H9 (cell line): Measurements from ENCODE around the gene OR2A2. TPM values are rescaled to one million over a fixed set of nuclear protein-coding genes. Genes with fewer than 3 reads are reported as not detected.

Experiments used
- DNase-seq: peaks from one replicate; pipeline ENCODE4 v3.0.0-alpha.2; 2017
- H2AFZ ChIP-seq: one replicate; pipeline ENCODE4 v1.6.1; 2013; ENCODE audit warnings: mild to moderate bottlenecking, low read length, control low read depth, moderate library complexity
- H2AK5ac ChIP-seq: 2 replicates; pipeline ENCODE4 v1.6.1; 2013; ENCODE audit warnings: low read length, control low read depth, mixed read lengths; ENCODE audit not compliant: insufficient read length
- H2BK120ac ChIP-seq: one replicate; pipeline ENCODE4 v1.6.1; 2013; ENCODE audit warnings: low read depth, mild to moderate bottlenecking, low read length, control low read depth, inconsistent platforms; ENCODE audit not compliant: poor library complexity, severe bottlenecking
- H2BK12ac ChIP-seq: 2 replicates; pipeline ENCODE4 v1.6.1; 2013; ENCODE audit warnings: low read length, control low read depth, mixed read lengths, low read depth; ENCODE audit not compliant: insufficient read length
- H2BK15ac ChIP-seq: 2 replicates; pipeline ENCODE4 v1.6.1; 2013; ENCODE audit warnings: low read depth, low read length, control low read depth
- H2BK20ac ChIP-seq: one replicate; pipeline ENCODE4 v1.6.1; 2013; ENCODE audit warnings: low read depth, mild to moderate bottlenecking, low read length, control low read depth, inconsistent platforms; ENCODE audit not compliant: poor library complexity, severe bottlenecking
- H2BK5ac ChIP-seq: 2 replicates; pipeline ENCODE4 v1.6.1; 2013; ENCODE audit warnings: low read length, control low read depth, mixed read lengths; ENCODE audit not compliant: insufficient read length
- H3K14ac ChIP-seq: 2 replicates; pipeline ENCODE4 v1.6.1; 2013; ENCODE audit warnings: low read length, control low read depth; ENCODE audit not compliant: insufficient read depth
- H3K18ac ChIP-seq: 2 replicates; pipeline ENCODE4 v1.6.1; 2013; ENCODE audit warnings: low read depth, mild to moderate bottlenecking, mixed read lengths, low read length, control low read depth; ENCODE audit not compliant: insufficient read length
- H3K23ac ChIP-seq: 2 replicates; pipeline ENCODE4 v1.6.1; 2013; ENCODE audit warnings: low read length, control low read depth, mixed read lengths, low read depth; ENCODE audit not compliant: insufficient read length
- H3K23me2 ChIP-seq: 2 replicates; pipeline ENCODE4 v1.6.1; 2013; ENCODE audit warnings: low read depth, mild to moderate bottlenecking, mixed read lengths, low read length, control low read depth; ENCODE audit not compliant: insufficient read length, poor library complexity, severe bottlenecking
- H3K27ac ChIP-seq: 2 replicates; pipeline ENCODE4 v1.5.1; 2013; ENCODE audit warnings: low read length, control low read depth, mixed read lengths, low read depth; ENCODE audit not compliant: insufficient read length
- H3K27me3 ChIP-seq: 2 replicates; pipeline ENCODE4 v1.6.1; 2013; ENCODE audit warnings: low read length, control low read depth, inconsistent platforms; ENCODE audit not compliant: insufficient read depth
- H3K4ac ChIP-seq: 2 replicates; pipeline ENCODE4 v1.6.1; 2013; ENCODE audit warnings: low read depth, mild to moderate bottlenecking, control low read depth, inconsistent platforms, low read length, moderate library complexity
- H3K4me1 ChIP-seq: 2 replicates; pipeline ENCODE4 v1.6.1; 2013; ENCODE audit warnings: low read length, control low read depth, inconsistent platforms; ENCODE audit not compliant: insufficient read depth
- H3K4me2 ChIP-seq: 2 replicates; pipeline ENCODE4 v1.6.1; 2013; ENCODE audit warnings: low read length, control low read depth, mixed read lengths; ENCODE audit not compliant: insufficient read length, insufficient read depth
- H3K56ac ChIP-seq: 2 replicates; pipeline ENCODE4 v1.6.1; 2013; ENCODE audit warnings: low read depth, mild to moderate bottlenecking, mixed read lengths, low read length, control low read depth; ENCODE audit not compliant: insufficient read length
- H3K79me1 ChIP-seq: 2 replicates; pipeline ENCODE4 v1.6.1; 2013; ENCODE audit warnings: low read depth, mild to moderate bottlenecking, moderate library complexity, low read length, control low read depth, inconsistent platforms; ENCODE audit not compliant: insufficient read depth, poor library complexity, severe bottlenecking
- H3K79me2 ChIP-seq: 2 replicates; pipeline ENCODE4 v1.6.1; 2013; ENCODE audit warnings: low read length, control low read depth, inconsistent platforms; ENCODE audit not compliant: insufficient read depth
- H3K9ac ChIP-seq: 2 replicates; pipeline ENCODE4 v1.6.1; 2013; ENCODE audit warnings: low read length, control low read depth, mixed read lengths; ENCODE audit not compliant: insufficient read length; ENCODE audit errors: extremely low read depth
- H3K9me3 ChIP-seq: one replicate; pipeline ENCODE4 v1.6.1; 2013; ENCODE audit warnings: low read depth, low read length, inconsistent platforms; ENCODE audit not compliant: control insufficient read depth
- H3T11ph ChIP-seq: one replicate; pipeline ENCODE4 v1.6.1; 2013; ENCODE audit warnings: mild to moderate bottlenecking, low read length, control low read depth, inconsistent platforms
- H4K20me1 ChIP-seq: one replicate; pipeline ENCODE4 v1.6.1; 2013; ENCODE audit not compliant: control insufficient read depth, insufficient read length, insufficient read depth
- H4K5ac ChIP-seq: 2 replicates; pipeline ENCODE4 v1.6.1; 2013; ENCODE audit warnings: low read depth, mild to moderate bottlenecking, mixed read lengths, low read length, control low read depth; ENCODE audit not compliant: insufficient read length
- H4K8ac ChIP-seq: replicated peaks from 2 replicates; pipeline ENCODE4 v1.6.1; 2013; ENCODE audit warnings: low read length, control low read depth, mixed read lengths, low read depth; ENCODE audit not compliant: insufficient read length
- H4K91ac ChIP-seq: 2 replicates; pipeline ENCODE4 v1.6.1; 2013; ENCODE audit warnings: low read depth, mild to moderate bottlenecking, moderate library complexity, mixed read lengths, low read length, control low read depth; ENCODE audit not compliant: insufficient read length
- H3K27ac Mint-ChIP-seq, 3 experiments: 2 replicates in 2 of 3; 3 replicates in 1 of 3; pipeline ENCODE4 v1.8.0; 2020 to 2021; ENCODE audit warnings: mixed read lengths in 3 of 3, mild to moderate bottlenecking in 1 of 3, moderate library complexity in 1 of 3
- H3K27me3 Mint-ChIP-seq: 2 replicates; pipeline ENCODE4 v1.8.0; 2021; ENCODE audit warnings: low read depth, mild to moderate bottlenecking, moderate library complexity, mixed read lengths
- H3K36me3 Mint-ChIP-seq, 3 experiments: 2 replicates in 2 of 3; 3 replicates in 1 of 3; pipeline ENCODE4 v1.8.0; 2020 to 2021; ENCODE audit warnings: low read depth in 3 of 3, mixed read lengths in 3 of 3; ENCODE audit not compliant: insufficient read depth in 1 of 3
- H3K4me1 Mint-ChIP-seq, 2 experiments: 2 replicates each; pipeline ENCODE4 v1.8.0; 2020; ENCODE audit warnings: mixed read lengths in 2 of 2
- H3K4me3 Mint-ChIP-seq, 2 experiments: 2 replicates in 1 of 2; 3 replicates in 1 of 2; pipeline ENCODE4 v1.8.0; 2020 to 2021; ENCODE audit warnings: mild to moderate bottlenecking in 2 of 2, mixed read lengths in 2 of 2, moderate library complexity in 1 of 2
- H3K9me3 Mint-ChIP-seq, 2 experiments: 2 replicates in 1 of 2; 3 replicates in 1 of 2; pipeline ENCODE4 v1.8.0; 2020; ENCODE audit warnings: mild to moderate bottlenecking in 2 of 2, mixed read lengths in 2 of 2, moderate library complexity in 1 of 2
- CTCF ChIP-seq: fragments of 200-600 bp; sonication (generic); conservative IDR thresholded peaks from 3 replicates; pipeline ENCODE4 v1.8.0; 2021; ENCODE audit warnings: antibody characterized with exemption, mild to moderate bottlenecking
- WGBS: extraction: QIAGEN DNeasy Blood & Tissue Kit; methylation state at CpG from one replicate; pipeline ENCODE4 v1.1.7; 2013; ENCODE audit warnings: missing lambda C conversion rate, low lambda C conversion rate, mixed read lengths; ENCODE audit not compliant: insufficient read length; ENCODE audit errors: extremely low coverage; 5-methylcytosine and 5-hydroxymethylcytosine counted together
- total RNA-seq: library from RNA; stranded (reverse); gene quantifications from 2 replicates; pipeline ENCODE4 v1.2.1, GENCODE V29; 2021

Gene OR2A2
- total RNA-seq, 1 experiment from 2014 or later = not detected

- WGBS = no CpG with 5 or more reads among the region's 1 CpG
Observed at GRCh38 chr7:144113651-144114050, 4.3 kb downstream of the OR2A2 start.

More at GRCh38 chr7:144113651-144114050, 4.3 kb downstream of the OR2A2 start:
- no peak for TF ChIP-seq CTCF
- Histone ChIP-seq H4K5ac (no peak overlapping the region), H3K79me2 (no peaks in the 10 kb centered on the region), H2AK5ac (no peak overlapping the region), H2AFZ (no peak overlapping the region), H2BK20ac (no peak overlapping the region), H3K14ac (no peak overlapping the region), H3K56ac (no peak overlapping the region), H3K4me2 (no peak overlapping the region), H3K79me1 (no peaks in the 10 kb centered on the region), H3K4me1 (no peaks in the 10 kb centered on the region), H3K9me3 (no peaks in the 10 kb centered on the region), H3K23me2 (no peaks in the 10 kb centered on the region), H3K27ac (no peak overlapping the region), H3K4ac (no peak overlapping the region), H2BK5ac (no peak overlapping the region), H3K18ac (no peak overlapping the region), H3K9ac (no peak overlapping the region), H4K91ac (no peak overlapping the region), H4K20me1 (no peaks in the 10 kb centered on the region), H4K8ac (no peak overlapping the region), H3K27me3 (no peaks in the 10 kb centered on the region), H2BK12ac (no peak overlapping the region), H3T11ph (no peak overlapping the region), H2BK120ac (no peak overlapping the region), H2BK15ac (no peak overlapping the region), H3K23ac (no peak overlapping the region)
- Mint-ChIP-seq H3K36me3 (no peaks in the 10 kb centered on the region), H3K4me1 (no peaks in the 10 kb centered on the region), H3K4me3 (no peak overlapping the region), H3K27ac (no peak overlapping the region), H3K9me3 (no peaks in the 10 kb centered on the region), H3K27me3 (peaks cover 2% of the 10 kb centered on the region; the same call in 1 of the 2 replicates)
- no peak for DNase-seq
